HFF-Myc (cell line): ENCODE data around the gene SMIM14.

Experiments
- DNase-seq: peaks from one replicate; pipeline ENCODE4 v3.0.0-alpha.2; 2011; ENCODE audit warnings: low read depth; ENCODE audit errors: extremely low read depth
- H3K4me3 ChIP-seq: replicated peaks from 2 replicates; pipeline ENCODE4 v1.5.1; 2011; ENCODE audit warnings: low read depth, mild to moderate bottlenecking, control low read depth, low read length
- CTCF ChIP-seq: IDR thresholded peaks from 2 replicates; pipeline ENCODE4 v1.5.1; 2012; ENCODE audit warnings: mild to moderate bottlenecking, low read depth, low read length, control low read depth; ENCODE audit errors: missing control alignments

Gene SMIM14

GRCh38 chr4:39502019-39502663 is 136.5 kb downstream of the SMIM14 start:
- TF ChIP-seq CTCF: no peak

GRCh38 chr4:39498727-39499020 is 140.0 kb downstream of the SMIM14 start:
- TF ChIP-seq CTCF: no peak
- no peak for DNase-seq
- no peak overlapping the region for H3K4me3 ChIP-seq

More at GRCh38 chr4:39502019-39502663, 136.5 kb downstream of the SMIM14 start:
- no peak overlapping the region for H3K4me3 ChIP-seq
- DNase-seq: no peak

DNA sequence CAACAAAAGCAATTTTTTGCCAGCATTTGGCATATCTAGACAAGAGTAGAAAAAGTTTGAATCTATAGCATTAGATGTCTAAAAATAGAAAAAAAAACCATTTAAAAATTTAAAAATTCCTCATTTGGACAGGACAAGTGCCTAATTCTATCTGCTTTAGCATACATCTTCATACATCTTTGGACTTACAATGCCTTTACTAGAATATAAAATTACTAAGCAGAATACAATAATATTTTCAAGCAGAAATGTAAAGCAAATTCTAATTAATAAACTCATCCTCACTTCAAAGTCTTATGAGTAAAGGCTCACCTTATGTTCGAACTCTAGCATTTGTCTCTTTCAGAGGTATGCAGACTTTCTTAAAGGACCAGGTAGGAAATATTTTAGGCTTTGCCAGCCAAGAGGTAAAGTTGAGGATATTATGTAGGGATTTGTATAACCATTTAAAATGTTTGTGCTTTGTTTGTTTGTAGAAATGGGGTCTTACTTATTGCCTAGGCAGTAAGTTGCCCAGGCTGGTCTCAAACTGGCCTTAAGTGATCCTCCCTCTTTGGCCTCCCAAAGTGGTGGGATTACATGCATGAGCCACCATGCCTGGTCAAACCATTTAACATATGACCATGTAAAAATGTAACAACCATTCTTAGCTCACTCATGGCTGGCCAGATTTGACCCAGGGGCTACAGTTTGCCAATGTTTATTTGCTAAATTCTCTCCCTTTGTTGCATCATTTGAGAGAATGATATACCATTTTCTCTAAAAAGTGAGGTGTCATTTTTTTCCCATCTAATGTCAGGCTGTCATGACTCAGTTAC is 140.5 kb downstream of the SMIM14 start:
- DNase-seq: no peak
- no peak for TF ChIP-seq CTCF
- H3K4me3 ChIP-seq: no peak overlapping the region
